ENCODE data around the gene UPB1. TPM values are rescaled to one million over a fixed set of nuclear protein-coding genes. Genes with fewer than 3 reads are reported as not detected.
"Not testable (repeated sequence)": the region's sequence is repeated elsewhere in the genome, so short reads cannot be mapped to it uniquely, and the experiment has no call there.

The UPB1 gene
- total and polyA plus RNA-seq, 10 of the 15 experiments (the other 5 are each of a cell fraction or from before 2014, with no cell fraction given), result 0.89 to 20.5 (median 3.1) TPM

- H3K36me3 ChIP-seq (ENCODE audit: control insufficient read depth in 2 of 2, insufficient read depth in 2 of 2, low read length in 1 of 2), result no peaks in the 10 kb centered on the region
- H3K4me2 ChIP-seq (ENCODE audit: control insufficient read depth, insufficient read depth), result no peak overlapping the region
- H3K4me3 ChIP-seq, result no peak overlapping the region
- SMC1A ChIA-PET (ENCODE audit: uncharacterized antibody, unreplicated experiment), result interaction anchor here (0.6 to 2.2 kb wide), 11 partner anchors 11 to 209 kb away, joined by 3 to 9 read pairs (median 4); no protein-coding TSS in a partner anchor
- no peak overlapping the region for H3K27ac ChIP-seq (ENCODE audit: control insufficient read depth, insufficient read depth)
- H3K79me2 ChIP-seq (ENCODE audit: control insufficient read depth, insufficient read depth, low read length), result no peaks in the 10 kb centered on the region
- no TSS peak for BruUV-seq (replicated peaks)
- H2AFZ ChIP-seq (ENCODE audit: control insufficient read depth, low read depth, low read length), result no peak overlapping the region
- no peaks in the 10 kb centered on the region for H4K20me1 ChIP-seq (ENCODE audit: control insufficient read depth, insufficient read depth)
- POLR2A ChIA-PET, result interaction anchor here (0.5 to 0.9 kb wide), 4 partner anchors 25 to 236 kb away, joined by 3 to 4 read pairs (median 3); partner anchors contain the start of gene GUCD1
- in situ Hi-C loops (cut with MboI) (no loop called here), intact Hi-C loops (cut with micrococcal nuclease; ENCODE audit: unreplicated experiment) (no loop called here)
- RAD21 ChIA-PET (ENCODE audit: unreplicated experiment), result interaction anchor here (0.7 to 1.2 kb wide), 4 partner anchors 8 to 108 kb away, joined by 3 to 8 read pairs (median 4); no protein-coding TSS in a partner anchor
- no peak for ATAC-seq
- no peak for DNase-seq (ENCODE audit: low read depth, low spot score)
- H3K9ac ChIP-seq (ENCODE audit: control insufficient read depth, insufficient read depth, low read length), result no peak overlapping the region
- 13% methylated on average over 2 of the region's 2 CpGs for WGBS (ENCODE audit: insufficient coverage, insufficient replicate concordance, low lambda C conversion rate, missing lambda C conversion rate)
- peaks cover 4% of the 10 kb centered on the region; the same call in 1 of the 2 replicates for H3K4me1 ChIP-seq (ENCODE audit: control insufficient read depth, insufficient read depth, low read length)
- FAIRE-seq, result no peak
- H3K9me3 ChIP-seq (replicated peaks; ENCODE audit: control insufficient read depth, insufficient read depth, low read length), result no peaks in the 10 kb centered on the region
- no peaks in the 10 kb centered on the region for H3K27me3 ChIP-seq (replicated peaks in 1 of 2; ENCODE audit: control insufficient read depth in 2 of 2, insufficient read depth in 2 of 2, low read length in 1 of 2)
- CTCF ChIA-PET, result interaction anchor here (0.5 to 11.7 kb wide), 12 partner anchors 11 to 227 kb away, joined by 3 to 213 read pairs (median 3); no protein-coding TSS in a partner anchor
- TF ChIP-seq SMAD5 (IDR thresholded peaks at IDR 0.05; ENCODE audit: low read depth) (no peak), JUNB (IDR thresholded peaks at IDR 0.05) (peak; percentile 17; the same call in 1 of the 2 replicates), CREB1 (IDR thresholded peaks at IDR 0.05; ENCODE audit: low read depth) (no peak), MYB (IDR thresholded peaks at IDR 0.05; ENCODE audit: borderline replicate concordance, low read depth, low read length) (no peak), ETV6 (conservative IDR thresholded peaks at IDR 0.05 in 1 of 2, IDR thresholded peaks at IDR 0.05 in 1 of 2; ENCODE audit: borderline replicate concordance in 1 of 2, low read depth in 1 of 2) (no peak), EZH2 (IDR thresholded peaks at IDR 0.05; ENCODE audit: borderline replicate concordance, control insufficient read depth, low read depth, low read length) (no peak), TCF3 (IDR thresholded peaks at IDR 0.05; ENCODE audit: borderline replicate concordance, insufficient read depth, low read depth, low read length) (no peak), GATAD2B (conservative IDR thresholded peaks at IDR 0.05; ENCODE audit: low read depth) (no peak)
Measured at GRCh38 chr22:24529898-24530297, 34.8 kb downstream of the UPB1 start.

GRCh38 chr22:24530968-24531367 is 35.8 kb downstream of the UPB1 start:
- H3K79me2 ChIP-seq (ENCODE audit: control insufficient read depth, insufficient read depth, low read length); DNase-seq (ENCODE audit: low read depth, low spot score); H3K4me1 ChIP-seq (ENCODE audit: control insufficient read depth, insufficient read depth, low read length); H4K20me1 ChIP-seq (ENCODE audit: control insufficient read depth, insufficient read depth); POLR2A ChIA-PET; BruUV-seq (replicated peaks); H3K27ac ChIP-seq (ENCODE audit: control insufficient read depth, insufficient read depth); ATAC-seq; intact Hi-C loops (cut with micrococcal nuclease; ENCODE audit: unreplicated experiment); H3K4me2 ChIP-seq (ENCODE audit: control insufficient read depth, insufficient read depth); H3K9ac ChIP-seq (ENCODE audit: control insufficient read depth, insufficient read depth, low read length); FAIRE-seq; H3K9me3 ChIP-seq (replicated peaks; ENCODE audit: control insufficient read depth, insufficient read depth, low read length); H3K27me3 ChIP-seq (replicated peaks in 1 of 2; ENCODE audit: control insufficient read depth in 2 of 2, insufficient read depth in 2 of 2, low read length in 1 of 2); H2AFZ ChIP-seq (ENCODE audit: control insufficient read depth, low read depth, low read length); in situ Hi-C loops (cut with MboI); H3K36me3 ChIP-seq (ENCODE audit: control insufficient read depth in 2 of 2, insufficient read depth in 2 of 2, low read length in 1 of 2); H3K4me3 ChIP-seq: not testable (repeated sequence)
- RAD21 ChIA-PET (ENCODE audit: unreplicated experiment), result interaction anchor here (1.0 to 1.1 kb wide), 2 partner anchors 9 to 22 kb away, joined by 3 to 4 read pairs; no protein-coding TSS in a partner anchor
- 48% methylated on average over 3 of the region's 3 CpGs for WGBS (ENCODE audit: insufficient coverage, insufficient replicate concordance, low lambda C conversion rate, missing lambda C conversion rate)
- CTCF ChIA-PET, result interaction anchor here (0.7 to 11.7 kb wide), 4 partner anchors 9 to 207 kb away, joined by 3 to 213 read pairs (median 4); no protein-coding TSS in a partner anchor
- SMC1A ChIA-PET (ENCODE audit: uncharacterized antibody, unreplicated experiment), result interaction anchor here (1.2 to 2.2 kb wide), 6 partner anchors 10 to 210 kb away, joined by 3 to 9 read pairs (median 4); no protein-coding TSS in a partner anchor

All from GM12878 (cell line).